ENCODE data around the gene SOCS3.

Gene SOCS3, protein sequence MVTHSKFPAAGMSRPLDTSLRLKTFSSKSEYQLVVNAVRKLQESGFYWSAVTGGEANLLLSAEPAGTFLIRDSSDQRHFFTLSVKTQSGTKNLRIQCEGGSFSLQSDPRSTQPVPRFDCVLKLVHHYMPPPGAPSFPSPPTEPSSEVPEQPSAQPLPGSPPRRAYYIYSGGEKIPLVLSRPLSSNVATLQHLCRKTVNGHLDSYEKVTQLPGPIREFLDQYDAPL

DNA sequence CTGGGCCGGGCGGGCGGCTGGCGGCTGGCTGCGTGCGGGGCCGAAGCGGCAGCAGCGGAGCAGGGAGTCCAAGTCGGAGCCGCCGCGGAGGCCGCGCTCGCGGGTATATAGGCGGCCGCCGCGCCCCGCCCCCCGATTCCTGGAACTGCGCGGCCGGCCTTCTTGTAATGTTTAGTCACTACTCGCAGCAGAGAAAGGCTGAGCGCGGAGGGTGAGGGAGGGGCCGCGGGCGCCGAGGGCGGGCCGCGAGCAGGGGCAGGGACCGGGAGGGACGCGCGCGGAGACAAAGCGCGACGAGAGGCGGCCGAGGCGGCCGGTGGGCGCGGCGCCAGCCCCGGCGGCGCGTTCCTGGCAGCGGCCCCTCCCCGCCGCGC lies at the start of gene SOCS3:
Gene SOCS3 (minus strand): TSS at position 81 of the 374 bp plus-strand sequence. CDS start 982 bp downstream, outside the sequence.
- in situ Hi-C loops (cut with HindIII; ENCODE audit: low sequenced_read_pairs) = loop anchor here (5.0 kb wide), 1 partner anchor 57 kb away; no protein-coding TSS in a partner anchor

DNA sequence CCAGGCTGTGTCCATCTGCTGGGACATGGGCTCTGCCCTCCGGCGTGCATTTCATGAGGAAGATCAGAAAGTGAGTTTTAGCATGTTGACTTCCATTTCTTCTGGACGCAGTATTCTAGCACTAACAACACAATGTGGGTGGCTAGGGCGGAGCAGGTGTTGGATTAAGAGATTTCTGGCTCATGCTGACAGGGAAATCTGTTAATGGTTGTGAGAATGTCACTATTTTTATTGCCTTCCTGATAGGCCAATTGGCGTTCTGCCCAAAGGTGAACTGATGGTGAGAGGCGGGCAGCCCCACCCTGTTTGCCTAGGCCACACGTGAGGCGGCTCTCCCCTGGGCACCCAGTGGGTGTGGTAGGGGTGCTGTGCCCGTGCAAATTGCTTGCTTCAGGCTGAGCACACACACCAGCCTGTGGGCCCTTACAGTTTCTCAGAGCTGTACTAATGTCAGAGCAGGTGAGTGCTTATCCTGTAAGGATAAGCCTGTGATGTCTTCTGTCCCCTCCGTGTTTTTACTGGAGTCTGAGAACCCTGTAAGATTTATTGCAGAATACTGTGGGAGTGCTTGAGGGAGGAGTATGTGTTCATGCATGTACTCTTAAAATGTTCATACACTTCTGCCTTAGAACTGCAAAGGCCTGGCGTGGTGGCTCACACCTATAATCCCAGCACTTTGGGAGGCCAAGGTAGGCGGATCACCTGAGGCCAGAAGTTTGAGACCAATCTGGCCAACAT lies 49.5 kb upstream of the SOCS3 start:
- in situ Hi-C loops (cut with HindIII; ENCODE audit: low sequenced_read_pairs) = no loop called here

DNA sequence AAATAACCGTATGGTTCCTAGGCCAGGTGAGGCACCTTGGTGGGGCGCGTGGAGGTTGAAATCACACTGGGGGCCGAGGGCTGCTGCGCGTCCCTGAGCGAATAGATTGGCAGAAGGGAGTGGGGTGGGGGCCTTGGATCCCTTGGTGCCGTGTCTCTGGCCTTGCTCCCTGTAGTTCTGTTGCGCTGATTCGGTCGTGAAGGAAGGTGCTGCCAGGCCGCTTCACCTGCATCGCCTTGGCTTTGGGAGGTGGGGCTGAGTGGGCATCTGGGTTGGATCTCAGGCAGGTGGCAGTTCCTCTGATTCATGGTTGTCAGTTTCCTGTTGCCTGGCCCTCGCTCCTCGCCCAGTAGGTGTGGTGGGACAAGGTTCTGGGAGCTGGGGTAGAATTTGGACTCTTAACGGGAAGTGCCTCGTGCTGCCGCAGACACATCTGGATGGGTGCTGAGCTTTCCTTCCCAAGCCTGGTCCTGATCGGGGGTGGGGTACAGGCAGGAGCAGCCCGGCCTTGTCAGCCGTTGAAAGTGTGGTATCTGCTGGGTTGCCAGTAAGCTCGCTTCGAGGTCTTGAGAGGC lies 48.7 kb upstream of the SOCS3 start:
- in situ Hi-C loops (cut with HindIII; ENCODE audit: low sequenced_read_pairs) = no loop called here

DNA sequence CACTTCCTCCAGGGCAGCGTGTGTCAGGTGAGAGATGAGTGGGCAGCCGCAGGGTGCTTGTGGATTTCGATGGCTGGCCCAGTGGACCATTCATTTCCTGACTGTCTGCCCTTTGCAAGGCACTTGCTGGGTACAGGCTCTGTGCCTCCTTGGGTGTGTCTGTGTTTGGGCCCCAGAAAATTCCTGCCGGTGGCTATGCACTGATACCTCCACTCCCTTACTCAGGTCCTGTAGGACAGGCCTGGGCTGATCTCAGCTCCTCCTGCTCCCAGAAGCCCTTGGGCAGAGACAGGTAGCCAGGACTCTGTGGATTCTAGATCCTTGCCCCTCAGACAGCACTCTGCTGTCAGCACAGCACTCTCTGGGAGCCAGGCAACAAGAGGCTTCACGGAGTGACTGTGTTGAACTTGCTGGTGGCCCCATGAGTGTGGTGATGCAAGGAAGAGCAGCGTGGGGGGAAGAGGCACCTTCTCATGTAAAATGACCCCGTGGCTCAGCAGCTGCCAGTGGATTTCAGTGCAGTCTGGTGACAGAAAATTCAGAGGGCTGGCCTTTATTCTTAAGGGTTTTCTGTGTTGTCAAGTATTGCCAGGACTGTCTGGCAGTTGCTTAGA lies 47.6 kb upstream of the SOCS3 start:
- in situ Hi-C loops (cut with HindIII; ENCODE audit: low sequenced_read_pairs) = no loop called here

DNA sequence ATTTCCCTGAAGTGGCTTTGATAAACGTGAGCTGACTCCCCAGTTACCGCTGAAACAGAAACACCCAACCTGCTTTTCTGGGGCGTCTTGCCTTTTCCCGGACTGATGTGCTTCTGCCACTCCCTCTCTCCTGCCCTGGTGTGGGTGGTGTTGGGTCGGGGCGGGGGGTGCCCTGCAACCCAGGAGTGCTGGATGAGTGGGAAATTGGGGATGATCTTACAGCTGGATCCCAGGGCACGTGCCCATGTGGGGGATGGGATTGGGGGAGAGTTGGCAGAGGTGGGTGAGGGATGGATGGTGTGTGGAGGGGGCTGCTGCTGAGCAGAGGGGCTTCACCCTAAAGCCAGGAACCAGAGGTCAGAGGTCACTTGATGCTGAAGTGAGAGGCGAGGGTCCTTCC lies 47.0 kb upstream of the SOCS3 start:
- in situ Hi-C loops (cut with HindIII; ENCODE audit: low sequenced_read_pairs) = no loop called here

DNA sequence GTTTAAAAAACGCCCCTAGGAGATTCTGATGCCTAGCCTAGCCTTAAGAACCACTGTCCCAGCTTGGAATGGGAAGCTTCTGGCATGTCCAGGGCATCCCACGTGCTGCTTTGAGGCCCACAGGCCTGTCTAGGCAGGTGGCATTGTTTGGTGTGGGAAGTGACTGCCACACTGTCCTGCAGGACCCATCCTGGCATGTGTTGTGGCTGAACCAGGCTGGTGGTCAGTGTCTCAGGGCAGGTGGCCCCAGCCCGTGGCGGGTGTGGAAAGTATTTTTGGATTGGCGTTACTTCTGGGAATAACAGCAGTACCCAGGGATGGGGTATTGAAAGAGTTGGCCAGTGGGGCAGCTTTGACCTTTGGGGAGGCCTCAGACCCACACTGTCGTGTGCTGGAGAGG lies 46.5 kb upstream of the SOCS3 start:
- in situ Hi-C loops (cut with HindIII; ENCODE audit: low sequenced_read_pairs) = no loop called here

DNA sequence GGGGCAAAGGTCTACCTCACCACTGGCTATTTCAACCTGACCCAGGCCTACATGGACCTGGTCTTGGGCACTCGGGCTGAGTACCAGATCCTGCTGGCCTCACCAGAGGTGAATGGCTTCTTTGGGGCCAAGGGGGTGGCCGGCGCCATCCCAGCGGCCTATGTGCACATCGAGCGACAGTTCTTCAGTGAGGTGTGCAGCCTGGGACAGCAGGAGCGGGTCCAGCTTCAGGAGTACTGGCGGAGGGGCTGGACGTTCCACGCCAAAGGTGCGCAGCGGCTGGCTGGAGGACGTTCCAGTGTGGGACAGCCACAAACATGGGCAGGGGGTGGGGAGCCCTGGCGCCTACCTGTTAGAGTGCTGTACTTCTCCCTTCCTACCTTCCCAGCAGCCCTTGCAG lies 43.9 kb upstream of the SOCS3 start:
- in situ Hi-C loops (cut with HindIII; ENCODE audit: low sequenced_read_pairs) = no loop called here

DNA sequence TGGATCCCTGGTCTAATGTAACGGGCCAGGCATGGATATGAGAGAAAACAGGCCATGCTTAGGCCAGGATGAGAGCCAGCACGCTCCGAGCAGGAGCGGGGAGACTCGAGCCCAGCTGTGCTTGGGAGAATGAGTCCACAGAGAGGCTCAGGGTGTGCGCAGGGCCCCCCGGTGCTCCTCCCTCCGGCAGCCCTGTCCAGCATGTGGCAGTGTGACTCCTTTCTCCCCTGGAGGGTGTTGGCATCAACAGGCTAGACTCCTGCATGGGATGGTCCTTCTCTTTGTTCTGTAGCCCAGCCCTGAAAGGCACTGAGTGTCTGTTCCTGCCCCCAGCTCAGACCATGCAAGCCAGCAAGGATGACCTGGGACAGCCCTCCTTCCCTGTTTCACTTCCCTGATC lies 42.0 kb upstream of the SOCS3 start:
- in situ Hi-C loops (cut with HindIII; ENCODE audit: low sequenced_read_pairs) = no loop called here

DNA sequence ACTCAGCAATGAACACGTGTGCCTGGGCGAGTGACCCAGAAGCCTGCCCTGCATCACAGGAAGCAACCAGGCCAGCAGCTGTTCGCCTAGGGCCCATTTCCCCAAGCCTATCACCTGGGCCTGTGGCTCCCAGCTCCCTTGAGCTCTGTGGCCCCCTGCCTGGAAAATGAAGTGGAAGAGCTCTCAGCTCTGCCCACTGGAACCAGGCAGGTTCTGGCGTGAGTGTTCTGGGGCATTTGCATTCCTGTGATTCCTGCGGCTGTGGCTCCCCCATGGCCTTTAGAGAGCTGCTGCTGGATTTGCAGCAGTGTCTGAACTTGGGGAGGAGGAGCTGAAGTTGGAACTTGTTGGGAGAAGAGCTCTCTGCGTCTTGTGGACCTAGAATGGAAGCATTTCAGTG lies 41.4 kb upstream of the SOCS3 start:
- in situ Hi-C loops (cut with HindIII; ENCODE audit: low sequenced_read_pairs) = no loop called here

DNA sequence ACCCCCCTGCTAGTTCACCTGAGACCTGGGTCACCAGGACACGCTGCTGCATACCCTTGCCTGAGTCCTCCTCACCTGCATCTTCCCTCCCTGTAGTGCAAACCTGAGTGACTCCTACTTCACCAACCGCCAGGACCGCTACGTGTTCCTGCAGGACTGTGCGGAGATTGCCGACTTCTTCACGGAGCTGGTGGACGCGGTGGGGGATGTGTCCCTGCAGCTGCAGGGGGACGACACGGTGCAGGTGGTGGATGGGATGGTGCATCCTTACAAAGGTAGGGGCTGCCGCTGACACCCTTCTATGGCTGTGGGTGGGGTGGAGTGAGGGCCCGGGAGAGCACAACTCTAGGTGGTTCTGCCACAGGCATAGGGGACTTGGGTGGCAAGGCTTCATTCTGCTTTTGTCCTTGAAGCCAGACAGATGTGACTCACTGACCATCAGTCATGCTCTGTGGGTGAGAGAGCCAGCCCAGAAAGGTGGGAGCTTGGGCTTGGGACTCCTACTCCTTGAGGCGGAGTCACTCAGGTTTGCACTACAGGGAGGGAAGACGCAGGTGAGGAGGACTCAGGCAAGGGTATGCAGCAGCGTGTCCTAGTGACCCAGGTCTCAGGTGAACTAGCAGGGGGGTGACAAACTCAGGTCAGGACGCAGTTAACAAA lies 40.8 kb upstream of the SOCS3 start:
- in situ Hi-C loops (cut with HindIII; ENCODE audit: low sequenced_read_pairs) = no loop called here

DNA sequence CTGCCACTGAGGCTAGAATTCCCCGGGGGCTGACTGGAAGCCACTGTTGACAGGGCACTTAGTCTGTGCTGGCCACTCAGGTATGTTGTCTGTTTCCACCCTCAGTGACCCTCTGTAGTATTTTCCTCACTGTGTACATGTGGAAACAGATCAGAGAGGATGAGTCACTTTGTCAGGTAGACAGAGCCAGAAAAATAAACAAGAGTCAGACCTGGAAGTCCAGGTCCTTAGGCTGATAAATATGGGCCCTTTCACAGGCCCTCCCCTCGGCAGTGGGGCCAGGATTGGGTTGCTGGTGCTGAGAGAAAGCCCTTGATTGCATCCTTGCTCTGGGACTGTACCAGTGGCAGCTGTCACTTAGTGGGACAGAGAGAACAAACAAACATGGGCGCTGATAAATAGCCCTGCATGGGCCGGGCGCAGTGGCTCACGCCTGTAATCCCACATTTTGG lies 39.8 kb upstream of the SOCS3 start:
- in situ Hi-C loops (cut with HindIII; ENCODE audit: low sequenced_read_pairs) = no loop called here

DNA sequence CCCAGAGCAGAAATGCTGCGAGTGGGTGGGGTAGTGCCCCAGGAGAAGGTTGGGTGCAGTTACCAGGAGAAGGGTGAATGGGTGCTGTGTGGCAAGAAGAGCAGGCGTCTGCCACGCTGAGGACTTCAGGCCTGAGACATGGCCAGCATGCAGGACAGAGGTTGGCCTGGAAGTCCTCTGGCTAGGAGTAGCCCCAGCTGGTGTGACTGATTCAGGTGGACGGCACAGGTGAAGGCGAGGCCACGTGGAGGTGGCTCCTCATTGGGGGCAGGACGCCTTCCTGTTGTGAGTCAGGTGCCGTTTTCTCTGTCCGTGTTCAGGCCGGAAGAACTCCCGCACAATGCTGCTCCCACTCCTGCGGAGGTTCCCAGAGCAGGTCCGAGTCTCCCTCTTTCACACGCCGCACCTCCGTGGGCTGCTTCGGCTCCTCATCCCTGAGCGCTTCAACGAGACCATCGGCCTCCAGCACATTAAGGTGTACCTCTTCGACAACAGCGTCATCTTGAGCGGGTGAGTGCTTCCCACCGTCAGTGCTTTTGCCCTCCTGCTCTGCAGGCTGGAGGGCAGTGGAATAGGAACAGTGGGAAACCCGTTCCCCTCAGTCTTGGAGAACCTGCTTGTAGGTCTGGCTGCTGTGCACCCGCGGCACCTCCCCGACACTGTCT lies 39.3 kb upstream of the SOCS3 start:
- in situ Hi-C loops (cut with HindIII; ENCODE audit: low sequenced_read_pairs) = no loop called here

DNA sequence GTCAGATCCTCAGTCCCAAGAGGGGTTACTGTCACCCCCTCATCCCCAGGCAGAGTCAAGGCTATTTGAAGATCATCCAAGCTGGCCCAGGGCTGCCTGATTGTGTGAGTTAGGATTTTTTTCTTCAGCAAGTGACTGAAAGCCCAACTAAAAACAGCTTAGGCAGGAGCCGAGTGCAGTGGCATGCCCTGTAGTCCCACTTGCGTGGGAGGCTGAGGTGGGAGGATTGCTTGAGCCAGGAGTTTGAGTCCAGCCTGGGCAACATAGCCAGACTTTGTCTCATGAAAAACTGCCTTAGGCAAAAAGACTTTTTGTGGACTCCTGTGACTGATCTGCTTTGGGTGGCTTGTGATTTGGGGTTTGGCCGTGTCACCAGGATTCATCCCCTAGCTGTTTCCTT lies 38.5 kb upstream of the SOCS3 start:
- in situ Hi-C loops (cut with HindIII; ENCODE audit: low sequenced_read_pairs) = no loop called here

DNA sequence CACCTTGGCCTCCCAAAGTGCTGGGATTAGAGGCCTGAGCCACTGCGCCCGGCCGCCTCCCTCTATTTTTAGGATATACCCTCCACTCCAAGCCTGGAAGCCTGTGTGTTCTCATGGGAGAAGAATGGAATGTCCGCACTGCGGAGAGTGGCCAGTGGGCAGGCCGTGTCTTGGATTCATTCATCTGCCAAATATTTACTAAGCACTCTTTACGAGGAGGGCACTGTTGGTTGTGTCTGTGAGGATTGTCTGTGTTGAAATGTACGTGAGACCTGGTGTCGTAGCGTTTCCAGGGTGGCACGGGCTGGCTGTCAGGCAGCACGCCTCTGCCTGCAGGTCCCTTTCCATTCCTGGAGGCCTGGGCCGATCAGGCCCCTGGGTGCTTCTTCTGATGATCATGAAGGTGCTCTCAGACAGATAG lies 37.8 kb upstream of the SOCS3 start:
- in situ Hi-C loops (cut with HindIII; ENCODE audit: low sequenced_read_pairs) = no loop called here

DNA sequence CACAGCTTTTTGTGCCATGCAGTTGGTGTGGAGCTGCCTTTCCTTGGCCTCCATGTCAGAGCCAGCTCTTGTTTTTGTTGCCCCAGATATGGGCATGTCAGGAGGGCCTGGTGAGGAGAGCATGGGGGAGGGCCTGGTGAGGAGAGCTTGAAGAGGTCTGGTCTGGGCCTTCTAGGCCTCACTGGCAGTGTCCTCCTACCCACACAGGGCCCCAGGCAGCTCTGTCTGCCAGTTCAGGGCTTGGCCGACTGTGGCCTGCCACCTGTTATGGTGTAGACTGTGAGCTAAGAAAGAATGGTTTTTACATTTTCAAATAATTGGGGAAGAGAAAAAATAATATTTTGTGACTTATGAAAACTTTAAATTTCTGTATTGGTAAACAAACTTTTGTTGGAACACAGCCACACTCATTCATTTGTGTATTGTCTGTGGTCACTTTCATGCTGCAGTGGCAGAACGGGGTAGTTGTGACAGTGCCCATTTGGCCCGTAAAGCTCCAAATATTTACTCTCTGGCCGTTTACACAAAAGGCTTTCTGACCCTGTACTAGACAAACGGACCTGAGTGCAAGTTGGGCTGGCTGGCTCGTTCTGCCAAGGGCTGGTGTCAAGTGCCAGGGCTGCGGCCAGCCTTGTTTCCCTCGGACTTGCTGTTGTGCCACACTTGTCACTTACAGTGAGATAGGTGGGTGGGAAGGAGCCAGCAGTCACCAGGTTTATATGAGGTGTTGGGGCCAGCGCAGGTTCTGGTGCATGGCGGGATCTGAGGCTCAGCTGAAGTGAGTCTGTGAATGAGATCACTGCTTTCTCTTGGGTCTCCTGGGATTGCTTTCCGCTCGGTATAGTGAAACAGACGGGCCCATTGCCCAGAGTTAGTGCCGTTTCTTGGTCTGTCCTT lies 36.8 kb upstream of the SOCS3 start:
- in situ Hi-C loops (cut with HindIII; ENCODE audit: low sequenced_read_pairs) = no loop called here

DNA sequence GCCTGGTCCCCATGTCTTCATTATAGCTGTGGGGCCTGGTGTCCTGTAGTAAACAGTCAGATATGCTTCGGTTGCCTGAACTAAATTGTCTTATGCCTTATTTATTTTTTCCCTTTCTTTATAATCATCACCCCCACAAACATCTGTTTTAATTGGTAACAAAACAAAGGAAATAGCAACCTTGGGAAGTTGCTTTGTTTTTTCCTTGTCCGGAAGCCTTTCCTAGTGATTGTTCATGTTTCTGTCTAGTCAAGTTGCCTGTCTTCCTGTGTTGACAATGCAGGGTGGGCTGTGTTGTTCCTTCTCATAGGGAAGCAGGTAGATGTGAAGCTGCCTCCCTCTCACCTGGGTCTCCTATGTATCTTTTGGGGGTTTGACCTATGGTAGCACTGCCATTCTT lies 35.3 kb upstream of the SOCS3 start:
- in situ Hi-C loops (cut with HindIII; ENCODE audit: low sequenced_read_pairs) = no loop called here

DNA sequence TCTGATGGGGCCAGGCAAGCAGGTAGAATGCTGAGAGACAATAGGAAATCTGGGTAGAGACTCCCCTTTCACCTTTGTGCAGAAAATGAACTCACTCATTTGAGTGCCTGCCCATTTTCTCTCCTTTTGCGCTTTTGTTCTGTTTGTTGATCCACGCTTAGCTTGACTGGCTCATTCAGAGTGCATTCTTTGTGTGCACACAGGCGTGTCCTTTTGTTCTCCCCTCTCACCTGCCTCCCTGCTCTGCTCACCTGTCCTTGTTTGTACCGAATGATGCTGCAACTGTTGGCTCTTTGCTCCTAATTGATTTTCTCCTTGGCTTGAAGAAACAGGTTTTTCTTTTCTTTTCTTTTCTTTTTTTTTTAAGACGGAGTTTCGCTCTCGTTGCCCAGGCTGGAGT lies 34.3 kb upstream of the SOCS3 start:
- in situ Hi-C loops (cut with HindIII; ENCODE audit: low sequenced_read_pairs) = no loop called here

DNA sequence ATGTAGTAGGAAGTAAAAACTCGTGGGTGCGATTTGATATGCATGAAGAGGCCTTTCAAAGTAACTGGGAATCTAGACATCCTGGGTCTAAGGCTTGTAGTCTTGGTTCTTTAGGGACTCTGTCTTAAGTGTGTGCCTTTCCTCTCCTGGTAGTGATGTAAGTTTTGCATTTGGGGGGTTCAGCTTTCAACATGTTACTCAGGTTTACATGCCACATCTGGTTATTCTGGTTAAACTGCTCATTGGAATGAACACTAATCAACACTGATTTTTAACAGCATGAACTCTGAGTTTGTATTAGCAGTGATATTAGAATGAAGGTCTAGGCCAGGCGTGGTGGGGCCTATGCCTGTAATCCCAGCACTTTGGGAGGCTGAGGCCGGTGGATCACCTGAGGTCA lies 33.7 kb upstream of the SOCS3 start:
- in situ Hi-C loops (cut with HindIII; ENCODE audit: low sequenced_read_pairs) = no loop called here

DNA sequence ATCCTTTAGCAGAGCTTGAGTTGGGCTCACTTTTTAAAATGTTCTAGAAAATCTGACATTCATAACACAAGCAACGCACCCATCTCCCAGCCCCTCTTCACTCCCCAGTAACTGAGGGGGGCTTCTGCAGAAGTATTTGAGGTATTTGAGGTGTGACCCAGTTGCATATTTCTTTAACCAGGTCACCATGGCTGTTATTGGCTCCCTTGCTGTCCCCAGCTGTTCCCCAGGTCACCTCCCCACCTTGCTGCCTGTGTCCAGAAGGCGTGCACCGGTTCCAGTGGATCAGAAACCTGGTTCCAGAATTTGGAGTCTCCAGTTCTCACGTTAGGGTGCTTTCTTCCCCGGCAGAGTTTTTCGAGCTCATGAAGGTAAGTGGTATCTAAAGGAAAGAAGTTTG lies 32.4 kb upstream of the SOCS3 start:
- in situ Hi-C loops (cut with HindIII; ENCODE audit: low sequenced_read_pairs) = no loop called here

DNA sequence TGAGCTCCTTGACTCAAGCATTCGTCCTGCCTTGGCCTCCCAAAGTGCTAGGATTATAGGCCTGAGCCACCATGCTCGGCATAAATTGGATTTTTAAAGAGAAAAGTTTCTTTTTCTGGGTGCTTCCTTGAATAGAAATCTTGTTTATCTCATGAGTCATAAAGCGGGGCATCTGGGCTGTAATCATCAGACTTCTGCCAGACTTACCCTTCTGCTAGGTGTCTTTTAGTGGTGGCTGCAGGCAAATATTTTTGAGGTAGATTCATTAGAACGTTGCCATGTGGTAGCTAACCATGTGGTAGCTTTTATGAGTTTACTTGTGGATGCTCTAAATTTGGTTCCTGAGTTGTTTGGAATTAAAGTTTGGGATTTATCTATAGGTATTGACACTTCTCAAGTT lies 32.0 kb upstream of the SOCS3 start:
- in situ Hi-C loops (cut with HindIII; ENCODE audit: low sequenced_read_pairs) = no loop called here
